Activated CD8-positive, alpha-beta T cell treated with anti-CD3 and anti-CD28 coated beads for 36 hours (primary cell): Measurements from ENCODE around the gene NHLH2. TPM values are rescaled to one million over a fixed set of nuclear protein-coding genes. Genes with fewer than 3 reads are reported as not detected.

Experiments
- ATAC-seq: fragments of 200-7000 bp; cut with Tn5 transposase; one replicate; pipeline ENCODE4 v1.10.0; 2021; ENCODE audit warnings: mild to moderate bottlenecking, moderate library complexity
- CTCF ChIA-PET: fragments of 350-600 bp; sonication (Branson Sonifier 250); formaldehyde crosslinking; loops from one replicate; lab custom pipeline; 2021; ENCODE audit warnings: antibody characterized with exemption; lab: Charles Lee
- POLR2A ChIA-PET: fragments of 350-600 bp; sonication (Branson Sonifier 250); formaldehyde crosslinking; loops from one replicate; lab custom pipeline; 2021; ENCODE audit warnings: antibody characterized with exemption; lab: Charles Lee
- DNase-seq: peaks from one replicate; pipeline ENCODE4 v3.0.0-alpha.2; 2020
- H3K27ac Mint-ChIP-seq: one replicate; pipeline ENCODE4 v1.8.0; 2021; ENCODE audit warnings: mild to moderate bottlenecking, mixed read lengths
- H3K27me3 Mint-ChIP-seq: one replicate; pipeline ENCODE4 v1.8.0; 2021; ENCODE audit warnings: mixed read lengths
- H3K36me3 Mint-ChIP-seq: one replicate; pipeline ENCODE4 v1.8.0; 2021; ENCODE audit warnings: low read depth, mixed read lengths
- H3K4me1 Mint-ChIP-seq: one replicate; pipeline ENCODE4 v1.8.0; 2021; ENCODE audit warnings: low read depth, mixed read lengths
- H3K4me3 Mint-ChIP-seq: one replicate; pipeline ENCODE4 v1.8.0; 2021; ENCODE audit warnings: mild to moderate bottlenecking, moderate library complexity, mixed read lengths
- H3K9me3 Mint-ChIP-seq: one replicate; pipeline ENCODE4 v1.8.0; 2021; ENCODE audit warnings: mixed read lengths
- intact Hi-C: fragments of 100-400 bp; cut with micrococcal nuclease; formaldehyde crosslinking; loops from one replicate; pipeline ENCODE4 v1.10.0; 2022
- total RNA-seq, 2 experiments: library from RNA; stranded (reverse); gene quantifications; one replicate each; pipeline ENCODE4 v1.2.3, GENCODE V29; 2021
- TF ChIP-seq, protein P1 (sequence below): fragments of 200-600 bp; IDR thresholded peaks from one replicate; pipeline ENCODE4 v1.8.0; 2022; ENCODE audit warnings: antibody characterized with exemption, mild to moderate bottlenecking

The NHLH2 gene
- total RNA-seq, 2 experiments from 2014 or later: not detected

GRCh38 chr1:115880981-115881672, 40.2 kb upstream of the NHLH2 start:
- ChIA-PET CTCF (interaction anchor here (0.9 kb wide), 1 partner anchor 73 kb away, joined by 3 read pairs; no protein-coding TSS in a partner anchor), POLR2A (no interaction called here)
- TF ChIP-seq, protein P1, sequence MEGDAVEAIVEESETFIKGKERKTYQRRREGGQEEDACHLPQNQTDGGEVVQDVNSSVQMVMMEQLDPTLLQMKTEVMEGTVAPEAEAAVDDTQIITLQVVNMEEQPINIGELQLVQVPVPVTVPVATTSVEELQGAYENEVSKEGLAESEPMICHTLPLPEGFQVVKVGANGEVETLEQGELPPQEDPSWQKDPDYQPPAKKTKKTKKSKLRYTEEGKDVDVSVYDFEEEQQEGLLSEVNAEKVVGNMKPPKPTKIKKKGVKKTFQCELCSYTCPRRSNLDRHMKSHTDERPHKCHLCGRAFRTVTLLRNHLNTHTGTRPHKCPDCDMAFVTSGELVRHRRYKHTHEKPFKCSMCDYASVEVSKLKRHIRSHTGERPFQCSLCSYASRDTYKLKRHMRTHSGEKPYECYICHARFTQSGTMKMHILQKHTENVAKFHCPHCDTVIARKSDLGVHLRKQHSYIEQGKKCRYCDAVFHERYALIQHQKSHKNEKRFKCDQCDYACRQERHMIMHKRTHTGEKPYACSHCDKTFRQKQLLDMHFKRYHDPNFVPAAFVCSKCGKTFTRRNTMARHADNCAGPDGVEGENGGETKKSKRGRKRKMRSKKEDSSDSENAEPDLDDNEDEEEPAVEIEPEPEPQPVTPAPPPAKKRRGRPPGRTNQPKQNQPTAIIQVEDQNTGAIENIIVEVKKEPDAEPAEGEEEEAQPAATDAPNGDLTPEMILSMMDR: no peak
- Mint-ChIP-seq H3K27me3 (peaks cover 8% of the 10 kb centered on the region), H3K9me3 (no peaks in the 10 kb centered on the region), H3K4me3 (no peak overlapping the region), H3K36me3 (no peaks in the 10 kb centered on the region), H3K4me1 (no peaks in the 10 kb centered on the region), H3K27ac (no peak overlapping the region)
- DNase-seq (no peak), ATAC-seq (no peak)
- intact Hi-C loops: no loop called here

GRCh38 chr1:115879977-115880376, 39.1 kb upstream of the NHLH2 start:
- ChIA-PET CTCF (interaction anchor here (0.9 kb wide), 1 partner anchor 72 kb away, joined by 3 read pairs; no protein-coding TSS in a partner anchor), POLR2A (no interaction called here)
- ATAC-seq (no peak), DNase-seq (no peak)
- Mint-ChIP-seq H3K27me3 (peaks cover 9% of the 10 kb centered on the region), H3K4me3 (no peak overlapping the region), H3K27ac (no peak overlapping the region), H3K36me3 (no peaks in the 10 kb centered on the region), H3K9me3 (no peaks in the 10 kb centered on the region), H3K4me1 (no peaks in the 10 kb centered on the region)
- TF ChIP-seq, protein P1: no peak
- intact Hi-C loops: no loop called here

- DNase-seq: no peak
- no peak for ATAC-seq
- H3K9me3 Mint-ChIP-seq: no peaks in the 10 kb centered on the region
- no peak overlapping the region for H3K27ac Mint-ChIP-seq
- TF ChIP-seq, protein P1: no peak
- ChIA-PET POLR2A (no interaction called here), CTCF (no interaction called here)
- intact Hi-C loops: no loop called here
- H3K27me3 Mint-ChIP-seq: peaks cover 18% of the 10 kb centered on the region
- H3K4me3 Mint-ChIP-seq: no peak overlapping the region
- H3K4me1 Mint-ChIP-seq: no peaks in the 10 kb centered on the region
- H3K36me3 Mint-ChIP-seq: no peaks in the 10 kb centered on the region
These were observed 36.6 kb upstream of the NHLH2 start for GRCh38 chr1:115877511-115877910.

- TF ChIP-seq, protein P1: no peak
- Mint-ChIP-seq H3K27me3 (peaks cover 18% of the 10 kb centered on the region), H3K4me1 (no peaks in the 10 kb centered on the region), H3K36me3 (no peaks in the 10 kb centered on the region), H3K27ac (no peak overlapping the region), H3K9me3 (no peaks in the 10 kb centered on the region), H3K4me3 (no peak overlapping the region)
- intact Hi-C loops: no loop called here
- POLR2A ChIA-PET: no interaction called here
- ATAC-seq (no peak), DNase-seq (no peak)
- CTCF ChIA-PET: interaction anchor here (1.2 to 1.3 kb wide), 2 partner anchors 106 to 168 kb away, joined by 3 read pairs; no protein-coding TSS in a partner anchor
These were observed 34.0 kb upstream of the NHLH2 start for GRCh38 chr1:115874904-115875303.

- no peak overlapping the region for H3K27ac Mint-ChIP-seq
- no peak overlapping the region for H3K4me3 Mint-ChIP-seq
- intact Hi-C loops: no loop called here
- peaks cover 18% of the 10 kb centered on the region for H3K27me3 Mint-ChIP-seq
- TF ChIP-seq, protein P1: no peak
- CTCF ChIA-PET: interaction anchor here (1.2 to 1.3 kb wide), 2 partner anchors 106 to 167 kb away, joined by 3 read pairs; no protein-coding TSS in a partner anchor
- ATAC-seq (no peak), DNase-seq (no peak)
- POLR2A ChIA-PET: no interaction called here
- no peaks in the 10 kb centered on the region for H3K36me3 Mint-ChIP-seq
- H3K4me1 Mint-ChIP-seq: no peaks in the 10 kb centered on the region
- no peaks in the 10 kb centered on the region for H3K9me3 Mint-ChIP-seq
These were observed 33.6 kb upstream of the NHLH2 start for GRCh38 chr1:115874497-115874896.
